Body of pancreas (tissue), 4 donors: ENCODE measurements around the gene SCAPER.

Source experiments
- POLR2A ChIP-seq, 3 donors: fragments of 450-650 bp; IDR thresholded peaks; one replicate each; pipeline ENCODE4 v1.6.1; 2016; ENCODE audit warnings: antibody characterized with exemption in 3 of 3, mild to moderate bottlenecking in 2 of 3
- TF ChIP-seq, protein P1 (sequence below), 7 experiments: fragments of 450-650 bp in 4 of 7; fragments of 200-600 bp in 3 of 7; sonication (generic) in 3 of 7; IDR thresholded peaks; one replicate each; pipeline ENCODE4 v1.5.1; 2016 to 2019; ENCODE audit warnings: antibody characterized with exemption in 7 of 7

DNA sequence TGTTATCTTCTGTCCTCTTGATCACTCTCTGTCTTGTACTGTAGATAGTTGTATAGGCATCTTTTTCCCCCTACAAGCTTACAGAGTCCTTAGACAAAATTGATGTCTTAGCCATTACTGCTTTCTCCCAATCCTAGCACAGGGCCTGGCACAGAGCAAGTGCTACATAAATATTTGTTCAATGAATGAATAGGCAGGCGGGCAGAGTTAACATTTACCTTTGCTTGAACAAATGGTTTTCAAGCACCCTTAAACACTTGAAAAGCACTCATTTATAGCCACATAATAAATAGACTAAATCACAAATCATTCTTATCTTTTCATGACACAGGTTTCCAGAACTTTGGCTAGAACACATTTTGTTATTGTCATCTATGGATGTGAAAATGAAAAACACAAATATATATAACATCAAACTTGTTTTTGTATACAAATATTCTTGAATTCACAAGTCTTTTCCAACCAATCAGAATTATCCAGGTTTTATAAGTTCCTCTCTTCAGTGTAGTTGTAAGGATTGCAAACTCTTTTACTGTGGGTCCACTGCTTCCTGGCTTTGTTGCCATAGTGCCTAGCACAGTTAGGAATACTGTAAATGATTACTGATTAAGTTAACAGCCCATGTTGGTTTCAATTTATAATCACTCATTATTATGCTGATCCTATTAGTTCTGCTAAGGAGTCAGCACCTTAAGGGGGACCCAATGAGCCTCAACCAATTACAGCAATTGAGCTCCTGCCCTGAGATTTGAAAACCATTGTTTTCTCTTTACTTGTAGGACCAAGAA, 506.6 kb downstream of the SCAPER start:
- TF ChIP-seq POLR2A (IDR thresholded peaks at IDR 0.05): no peak
- TF ChIP-seq, protein P1, sequence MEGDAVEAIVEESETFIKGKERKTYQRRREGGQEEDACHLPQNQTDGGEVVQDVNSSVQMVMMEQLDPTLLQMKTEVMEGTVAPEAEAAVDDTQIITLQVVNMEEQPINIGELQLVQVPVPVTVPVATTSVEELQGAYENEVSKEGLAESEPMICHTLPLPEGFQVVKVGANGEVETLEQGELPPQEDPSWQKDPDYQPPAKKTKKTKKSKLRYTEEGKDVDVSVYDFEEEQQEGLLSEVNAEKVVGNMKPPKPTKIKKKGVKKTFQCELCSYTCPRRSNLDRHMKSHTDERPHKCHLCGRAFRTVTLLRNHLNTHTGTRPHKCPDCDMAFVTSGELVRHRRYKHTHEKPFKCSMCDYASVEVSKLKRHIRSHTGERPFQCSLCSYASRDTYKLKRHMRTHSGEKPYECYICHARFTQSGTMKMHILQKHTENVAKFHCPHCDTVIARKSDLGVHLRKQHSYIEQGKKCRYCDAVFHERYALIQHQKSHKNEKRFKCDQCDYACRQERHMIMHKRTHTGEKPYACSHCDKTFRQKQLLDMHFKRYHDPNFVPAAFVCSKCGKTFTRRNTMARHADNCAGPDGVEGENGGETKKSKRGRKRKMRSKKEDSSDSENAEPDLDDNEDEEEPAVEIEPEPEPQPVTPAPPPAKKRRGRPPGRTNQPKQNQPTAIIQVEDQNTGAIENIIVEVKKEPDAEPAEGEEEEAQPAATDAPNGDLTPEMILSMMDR (IDR thresholded peaks at IDR 0.05): no peak
